Stomach (tissue), 4 donors: ENCODE measurements around the gene PRSS2.
"Not testable (repeated sequence)": the region's sequence is repeated elsewhere in the genome, so short reads cannot be mapped to it uniquely, and the experiment has no call there.

ENCODE experiments used
- POLR2AphosphoS5 ChIP-seq, 3 donors: sonication (generic); formaldehyde crosslinking; IDR thresholded peaks; one replicate each; pipeline ENCODE4 v1.6.1; 2016; ENCODE audit warnings: antibody characterized with exemption in 3 of 3
- TF ChIP-seq, protein P1 (sequence below), 7 experiments: fragments of 450-650 bp in 4 of 7; fragments of 200-600 bp in 3 of 7; sonication (generic) in 3 of 7; IDR thresholded peaks; one replicate each; pipeline ENCODE4 v1.5.1; 2016 to 2019; ENCODE audit warnings: antibody characterized with exemption in 7 of 7, control low read depth in 2 of 7, mild to moderate bottlenecking in 1 of 7

DNA sequence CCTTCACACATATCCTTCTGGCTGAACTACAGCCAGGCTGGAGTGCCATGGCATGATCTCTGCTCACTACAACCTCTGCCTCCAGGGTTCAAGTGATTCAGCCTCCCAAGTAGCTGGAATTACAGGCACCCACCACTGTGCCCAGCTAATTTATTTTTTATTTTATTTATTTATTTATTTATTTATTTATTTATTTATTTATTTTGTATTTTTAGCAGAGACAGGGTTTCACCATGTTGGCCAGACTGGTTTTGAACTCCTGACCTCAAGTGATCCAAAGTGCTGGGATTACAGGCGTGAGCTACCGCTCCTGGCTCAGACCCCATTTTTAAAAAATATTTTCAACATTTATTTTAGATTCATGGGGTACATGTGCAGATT is 6.1 kb downstream of the PRSS2 start:
- not testable (repeated sequence) for TF ChIP-seq POLR2AphosphoS5 (IDR thresholded peaks at IDR 0.05)
- TF ChIP-seq, protein P1, sequence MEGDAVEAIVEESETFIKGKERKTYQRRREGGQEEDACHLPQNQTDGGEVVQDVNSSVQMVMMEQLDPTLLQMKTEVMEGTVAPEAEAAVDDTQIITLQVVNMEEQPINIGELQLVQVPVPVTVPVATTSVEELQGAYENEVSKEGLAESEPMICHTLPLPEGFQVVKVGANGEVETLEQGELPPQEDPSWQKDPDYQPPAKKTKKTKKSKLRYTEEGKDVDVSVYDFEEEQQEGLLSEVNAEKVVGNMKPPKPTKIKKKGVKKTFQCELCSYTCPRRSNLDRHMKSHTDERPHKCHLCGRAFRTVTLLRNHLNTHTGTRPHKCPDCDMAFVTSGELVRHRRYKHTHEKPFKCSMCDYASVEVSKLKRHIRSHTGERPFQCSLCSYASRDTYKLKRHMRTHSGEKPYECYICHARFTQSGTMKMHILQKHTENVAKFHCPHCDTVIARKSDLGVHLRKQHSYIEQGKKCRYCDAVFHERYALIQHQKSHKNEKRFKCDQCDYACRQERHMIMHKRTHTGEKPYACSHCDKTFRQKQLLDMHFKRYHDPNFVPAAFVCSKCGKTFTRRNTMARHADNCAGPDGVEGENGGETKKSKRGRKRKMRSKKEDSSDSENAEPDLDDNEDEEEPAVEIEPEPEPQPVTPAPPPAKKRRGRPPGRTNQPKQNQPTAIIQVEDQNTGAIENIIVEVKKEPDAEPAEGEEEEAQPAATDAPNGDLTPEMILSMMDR (IDR thresholded peaks at IDR 0.05): not testable (repeated sequence)
